ENCODE measurements around the gene IL10.

DNA sequence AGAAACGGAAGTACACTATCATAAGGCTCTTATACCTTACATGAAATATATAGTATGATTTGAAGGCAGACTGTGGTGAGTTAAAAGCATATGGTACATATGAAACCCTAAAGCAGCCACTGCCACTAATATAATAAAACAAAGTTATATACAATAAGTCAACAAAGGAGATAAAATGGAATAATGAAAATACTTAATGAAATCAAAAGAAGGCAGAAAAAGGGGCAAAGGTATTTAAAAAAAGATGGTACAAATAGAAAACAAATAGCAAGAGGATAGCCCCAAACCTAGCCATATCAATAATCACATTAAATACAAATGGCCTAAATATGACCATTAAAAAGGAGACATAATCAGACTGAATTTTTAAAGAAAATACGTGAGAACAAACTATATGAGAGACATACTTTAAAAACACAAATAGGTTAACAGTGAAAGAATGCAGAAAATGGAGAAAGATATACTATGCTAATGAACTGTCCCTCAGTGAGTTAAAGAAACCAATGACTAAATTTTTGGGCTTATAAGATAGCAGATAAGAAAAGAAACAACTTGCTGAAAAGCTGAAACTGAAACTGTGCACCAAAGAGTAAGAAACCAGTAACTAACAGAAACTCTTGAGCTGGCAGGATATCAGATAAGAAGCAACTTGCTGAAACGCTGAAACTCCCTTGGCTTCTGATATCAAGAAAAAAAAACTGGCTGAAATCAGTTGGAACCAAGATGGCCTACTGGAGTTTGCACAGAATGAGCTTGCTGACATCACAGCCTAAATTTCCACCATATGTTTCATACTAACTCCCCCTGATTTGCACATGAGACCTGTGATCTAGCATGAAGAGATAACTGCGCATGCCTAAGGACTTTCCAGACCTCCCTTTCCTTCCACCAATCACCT, 44.3 kb upstream of the IL10 start:
- no peak for TF ChIP-seq EZH2 (IDR thresholded peaks at IDR 0.05)
- TF ChIP-seq POLR2AphosphoS5 (IDR thresholded peaks at IDR 0.05; ENCODE audit: borderline replicate concordance, low read depth, low read length): no peak
